ENCODE results near the gene KCNIP1. TPM values are rescaled to one million over a fixed set of nuclear protein-coding genes. Genes with fewer than 3 reads are reported as not detected.

Gene KCNIP1
- total and polyA plus RNA-seq, 2 of the 8 experiments (the other 6 are each of a cell fraction or from before 2014, with no cell fraction given): 0.52 to 0.83 TPM

GRCh38 chr5:170641589-170642031 is 137.8 kb downstream of the KCNIP1 start:
- Histone ChIP-seq H3K27me3 (replicated peaks in 1 of 4; ENCODE audit: control insufficient read depth in 3 of 4, extremely low read depth in 1 of 4, insufficient read depth in 3 of 4, low read length in 3 of 4) (no peaks in the 10 kb centered on the region), H3K56ac (replicated peaks; ENCODE audit: insufficient read length, low read depth, low read length) (no peak overlapping the region), H3K23me2 (ENCODE audit: low read depth, low read length) (no peaks in the 10 kb centered on the region), H2BK15ac (ENCODE audit: low read length) (no peak overlapping the region), H3K27ac (ENCODE audit: low read depth, low read length) (no peak overlapping the region), H3K9ac (replicated peaks in 1 of 4; ENCODE audit: extremely low read depth in 1 of 4, low read depth in 3 of 4, low read length in 3 of 4) (no peak overlapping the region), H3K79me1 (ENCODE audit: low read depth, low read length) (no peaks in the 10 kb centered on the region), H2AK5ac (ENCODE audit: low read depth, low read length) (no peak overlapping the region), H3K4me1 (replicated peaks in 1 of 4; ENCODE audit: control insufficient read depth in 3 of 4, insufficient read depth in 4 of 4, low read length in 3 of 4) (peaks cover 2 to 4% (median 3%) of the 10 kb centered on the region in 4 experiments; a peak in 4 of 7 replicates), H4K5ac (ENCODE audit: insufficient read length, low read depth, low read length) (no peak overlapping the region), H2BK12ac (ENCODE audit: low read depth, low read length) (no peak overlapping the region), H4K91ac (replicated peaks; ENCODE audit: insufficient read length, low read length) (no peak overlapping the region), H4K8ac (ENCODE audit: extremely low read depth, insufficient read depth, low read length) (no peak overlapping the region; the same call in 1 of the 2 replicates), H3K14ac (ENCODE audit: insufficient read length) (no peak overlapping the region), H3K18ac (ENCODE audit: extremely low read depth, low read length) (no peak overlapping the region), H3K4me2 (ENCODE audit: insufficient read depth in 1 of 2, low read depth in 2 of 2, low read length in 2 of 2) (no peak overlapping the region), H3K23ac (ENCODE audit: insufficient read length) (no peak overlapping the region), H3K4ac (replicated peaks; ENCODE audit: insufficient read length, low read depth, low read length) (no peak overlapping the region), H3K79me2 (ENCODE audit: control insufficient read depth in 1 of 2, insufficient read depth in 2 of 2, low read length in 2 of 2) (no peaks in the 10 kb centered on the region), H2BK20ac (ENCODE audit: low read length) (no peak overlapping the region), H3K9me3 (ENCODE audit: insufficient read depth in 2 of 2, low read depth in 1 of 2, low read length in 1 of 2) (no peaks in the 10 kb centered on the region), H2BK5ac (ENCODE audit: low read depth, low read length) (no peak overlapping the region), H4K20me1 (replicated peaks in 1 of 2; ENCODE audit: control insufficient read depth in 1 of 2, insufficient read depth in 2 of 2, low read length in 2 of 2) (no peaks in the 10 kb centered on the region), H3K4me3 (ENCODE audit: extremely low read depth in 1 of 4, insufficient read depth in 2 of 4, low read depth in 3 of 4, low read length in 4 of 4) (no peak overlapping the region), H2AFZ (ENCODE audit: low read length) (no peak overlapping the region), H2BK120ac (replicated peaks; ENCODE audit: low read depth, low read length) (no peak overlapping the region), H3K36me3 (ENCODE audit: control insufficient read depth in 2 of 4, insufficient read depth in 4 of 4, low read length in 3 of 4) (no peaks in the 10 kb centered on the region)
- FAIRE-seq: no peak
- CTCF ChIA-PET (ENCODE audit: partially characterized antibody): interaction anchor here (1.5 to 12.3 kb wide), 3 partner anchors 49 to 148 kb away, joined by 4 to 157 read pairs (median 55); partner anchors contain the start of gene GABRP
- 88% methylated on average over 15 of the region's 15 CpGs; no CpG with 5 or more reads in 1 of the 2 experiments for WGBS, 2 experiments (ENCODE audit: extremely low coverage in 1 of 2, insufficient coverage in 1 of 2, insufficient read length in 1 of 2, insufficient replicate concordance in 2 of 2, low coverage in 1 of 2, low lambda C conversion rate in 2 of 2, missing lambda C conversion rate in 1 of 2)
- POLR2A ChIA-PET (ENCODE audit: partially characterized antibody): interaction anchor here (0.6 to 1.6 kb wide), 3 partner anchors 10 to 268 kb away, joined by 3 to 5 read pairs (median 3); no protein-coding TSS in a partner anchor
- DNase-seq (ENCODE audit: low read depth in 1 of 2, low spot score in 2 of 2): no peak

Data from H1 (cell line).